ENCODE measurements around the gene RARS1. TPM values are rescaled to one million over a fixed set of nuclear protein-coding genes. Genes with fewer than 3 reads are reported as not detected.

RARS1 gene
- total RNA-seq, 1 donor from 2014 or later, result 122 TPM

DNA sequence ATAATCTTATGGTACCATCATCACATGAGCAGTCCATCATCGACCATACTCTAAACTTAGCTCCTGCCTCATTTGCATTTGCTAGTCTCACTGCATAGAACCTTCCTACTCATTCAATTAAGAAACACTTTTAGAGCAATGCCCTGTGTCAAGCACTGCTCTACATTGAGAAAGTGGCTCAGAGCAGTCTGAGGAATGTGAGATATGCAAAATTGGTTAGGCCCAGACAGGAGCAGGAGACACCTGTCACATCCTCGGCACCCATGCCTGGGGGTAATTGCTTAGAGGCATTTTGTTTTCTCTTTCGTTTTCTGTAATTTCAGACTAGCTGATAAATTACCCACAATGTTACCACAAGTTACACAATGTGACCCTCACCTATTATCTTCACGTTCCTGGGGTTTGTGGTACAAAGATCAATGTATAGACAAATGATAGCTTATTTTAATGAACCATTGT is 4.9 kb upstream of the RARS1 start:
- FAIRE-seq (no peak), DNase-seq (ENCODE audit: low read depth) (no peak)
- Histone ChIP-seq H3K27me3 (ENCODE audit: control insufficient read depth, insufficient read depth, low read length) (no peaks in the 10 kb centered on the region), H3K4me3 (ENCODE audit: low read depth, low read length) (no peak overlapping the region), H3K36me3 (ENCODE audit: control insufficient read depth, insufficient read depth, low read length) (no peaks in the 10 kb centered on the region)
- TF ChIP-seq, protein P1, sequence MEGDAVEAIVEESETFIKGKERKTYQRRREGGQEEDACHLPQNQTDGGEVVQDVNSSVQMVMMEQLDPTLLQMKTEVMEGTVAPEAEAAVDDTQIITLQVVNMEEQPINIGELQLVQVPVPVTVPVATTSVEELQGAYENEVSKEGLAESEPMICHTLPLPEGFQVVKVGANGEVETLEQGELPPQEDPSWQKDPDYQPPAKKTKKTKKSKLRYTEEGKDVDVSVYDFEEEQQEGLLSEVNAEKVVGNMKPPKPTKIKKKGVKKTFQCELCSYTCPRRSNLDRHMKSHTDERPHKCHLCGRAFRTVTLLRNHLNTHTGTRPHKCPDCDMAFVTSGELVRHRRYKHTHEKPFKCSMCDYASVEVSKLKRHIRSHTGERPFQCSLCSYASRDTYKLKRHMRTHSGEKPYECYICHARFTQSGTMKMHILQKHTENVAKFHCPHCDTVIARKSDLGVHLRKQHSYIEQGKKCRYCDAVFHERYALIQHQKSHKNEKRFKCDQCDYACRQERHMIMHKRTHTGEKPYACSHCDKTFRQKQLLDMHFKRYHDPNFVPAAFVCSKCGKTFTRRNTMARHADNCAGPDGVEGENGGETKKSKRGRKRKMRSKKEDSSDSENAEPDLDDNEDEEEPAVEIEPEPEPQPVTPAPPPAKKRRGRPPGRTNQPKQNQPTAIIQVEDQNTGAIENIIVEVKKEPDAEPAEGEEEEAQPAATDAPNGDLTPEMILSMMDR (IDR thresholded peaks at IDR 0.05; ENCODE audit: insufficient read depth, low read length, severe bottlenecking), result no peak

DNA sequence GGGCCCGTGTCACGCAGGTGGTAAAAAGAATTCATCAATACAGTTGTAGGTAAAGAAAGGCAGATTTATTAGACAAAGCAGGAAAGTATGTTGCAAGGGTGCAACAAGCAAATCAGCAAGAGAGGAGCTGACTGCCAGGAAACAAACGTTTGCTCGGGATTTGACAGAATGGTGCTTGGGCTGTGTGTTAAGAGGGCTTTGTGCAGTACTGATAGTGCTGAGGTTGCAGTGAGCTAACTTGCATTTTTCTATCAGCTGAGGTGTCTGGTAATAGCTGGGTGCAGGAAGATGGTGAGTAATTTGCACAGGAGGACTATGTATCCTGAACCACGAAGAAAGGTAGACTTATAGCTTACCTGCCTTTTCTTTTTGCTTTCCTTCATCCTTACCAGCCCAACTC is 3.9 kb upstream of the RARS1 start:
- DNase-seq (ENCODE audit: low read depth), result no peak
- Histone ChIP-seq H3K36me3 (ENCODE audit: control insufficient read depth, insufficient read depth, low read length) (no peaks in the 10 kb centered on the region), H3K27me3 (ENCODE audit: control insufficient read depth, insufficient read depth, low read length) (no peaks in the 10 kb centered on the region), H3K4me3 (ENCODE audit: low read depth, low read length) (no peak overlapping the region)
- FAIRE-seq, result no peak
- TF ChIP-seq, protein P1 (IDR thresholded peaks at IDR 0.05; ENCODE audit: insufficient read depth, low read length, severe bottlenecking), result no peak

DNA sequence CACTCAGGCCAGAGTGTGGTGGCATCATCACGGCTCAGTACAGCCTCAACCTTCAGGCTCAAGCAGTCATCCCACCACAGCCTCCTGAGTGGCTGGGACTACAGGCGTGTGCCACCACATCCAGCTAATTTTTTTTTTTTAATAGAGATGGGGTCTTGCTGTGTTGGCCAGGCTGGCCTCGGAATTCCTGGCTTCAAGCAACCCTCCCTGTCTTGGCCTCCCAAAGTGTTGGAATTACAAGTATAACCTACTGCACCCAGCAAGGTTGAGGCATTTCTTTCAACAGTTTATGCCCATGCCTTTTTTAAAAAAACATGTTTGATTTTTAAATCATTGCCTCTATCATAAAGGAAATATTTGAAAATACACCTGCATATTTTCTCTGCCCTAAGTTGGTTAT is 2.8 kb downstream of the RARS1 start:
- no peak for FAIRE-seq

DNA sequence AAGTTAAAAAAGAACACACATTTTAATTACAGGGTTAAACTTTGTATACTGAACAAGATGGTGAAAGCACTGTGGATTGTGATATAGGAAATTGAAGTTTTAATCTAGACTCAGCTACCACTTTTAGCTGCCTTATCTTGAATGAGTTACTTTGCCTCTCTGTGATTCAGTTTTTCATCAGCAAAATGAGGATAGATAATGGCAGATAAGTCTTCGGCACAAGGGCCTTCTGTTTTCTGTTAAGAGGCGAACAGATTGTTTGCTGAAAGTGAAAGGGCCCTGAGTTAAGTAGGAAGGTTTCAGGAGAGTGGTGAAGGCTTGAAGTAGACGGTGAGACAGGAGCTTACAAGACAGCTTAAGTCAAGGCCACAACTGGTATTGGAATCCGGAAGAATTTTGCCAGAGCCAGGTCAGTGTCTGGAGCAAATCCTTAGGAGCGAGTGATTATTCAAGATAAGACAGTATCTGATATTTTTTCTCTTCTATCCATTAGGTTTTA is 7.8 kb downstream of the RARS1 start:
- Histone ChIP-seq H3K36me3 (ENCODE audit: control insufficient read depth, insufficient read depth, low read length) (peaks cover 23% of the 10 kb centered on the region), H3K27me3 (ENCODE audit: control insufficient read depth, insufficient read depth, low read length) (no peaks in the 10 kb centered on the region), H3K4me3 (ENCODE audit: low read depth, low read length) (no peak overlapping the region)
- DNase-seq (ENCODE audit: low read depth) (no peak), FAIRE-seq (no peak)
- TF ChIP-seq, protein P1 (IDR thresholded peaks at IDR 0.05; ENCODE audit: insufficient read depth, low read length, severe bottlenecking), result no peak

More for the DNA sequence above, 2.8 kb downstream of the RARS1 start:
- DNase-seq (ENCODE audit: low read depth), result no peak
- Histone ChIP-seq H3K4me3 (ENCODE audit: low read depth, low read length) (no peak overlapping the region), H3K27me3 (ENCODE audit: control insufficient read depth, insufficient read depth, low read length) (no peaks in the 10 kb centered on the region), H3K36me3 (ENCODE audit: control insufficient read depth, insufficient read depth, low read length) (peaks cover 16% of the 10 kb centered on the region)
- TF ChIP-seq, protein P1 (IDR thresholded peaks at IDR 0.05; ENCODE audit: insufficient read depth, low read length, severe bottlenecking), result no peak

DNA sequence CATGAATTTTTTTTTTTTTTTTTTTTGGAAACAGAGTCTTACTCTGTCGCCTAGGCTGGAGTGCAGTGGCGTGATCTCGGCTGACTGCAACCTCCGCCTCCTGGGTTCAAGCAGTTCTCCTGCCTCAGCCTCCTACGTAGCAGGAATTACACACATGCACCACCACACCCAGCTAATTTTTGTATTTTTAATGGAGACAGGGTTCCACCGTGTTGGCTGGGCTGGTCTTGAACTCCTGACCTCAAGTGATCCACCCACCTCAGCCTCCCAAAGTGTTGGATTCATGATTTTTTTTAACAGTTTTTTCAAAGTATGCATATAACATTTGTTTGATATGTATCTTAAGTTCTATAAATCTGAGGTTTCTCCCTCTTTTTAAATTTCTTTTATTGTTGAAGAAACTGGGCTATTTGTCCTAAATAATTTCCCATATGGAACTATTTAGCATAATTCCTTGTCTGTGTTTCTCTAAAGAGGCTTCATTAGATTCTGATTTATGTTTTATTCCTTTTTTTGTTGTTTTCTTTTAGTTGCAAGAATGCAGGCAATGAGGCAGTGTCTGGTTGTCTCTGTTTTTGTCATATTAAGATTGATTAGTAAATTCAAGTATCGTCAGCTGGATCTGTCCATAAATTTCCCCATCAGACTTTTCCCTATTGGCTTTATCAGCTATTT is 16.4 kb downstream of the RARS1 start:
- Histone ChIP-seq H3K36me3 (ENCODE audit: control insufficient read depth, insufficient read depth, low read length) (peaks cover 14% of the 10 kb centered on the region), H3K4me3 (ENCODE audit: low read depth, low read length) (no peak overlapping the region), H3K27me3 (ENCODE audit: control insufficient read depth, insufficient read depth, low read length) (no peaks in the 10 kb centered on the region)
- FAIRE-seq, result no peak
- TF ChIP-seq, protein P1 (IDR thresholded peaks at IDR 0.05; ENCODE audit: insufficient read depth, low read length, severe bottlenecking), result no peak
- no peak for DNase-seq (ENCODE audit: low read depth)

Data from bronchial epithelial cell (primary cell).